SK-N-MC (cell line): ENCODE data around the gene SIL1.

Experiments used
- EZH2 ChIP-seq: fragments of 200-600 bp; sonication (generic); IDR thresholded peaks from one replicate; pipeline ENCODE4 v1.6.1; 2017; ENCODE audit warnings: antibody characterized with exemption
- FOXP2 ChIP-seq: optimal IDR thresholded peaks from 2 replicates; pipeline ENCODE3; 2011; ENCODE audit warnings: mild to moderate bottlenecking, moderate library complexity; ENCODE audit not compliant: insufficient read depth; ENCODE audit errors: extremely low read length, control extremely low read depth
- POLR2AphosphoS5 ChIP-seq: IDR thresholded peaks from 2 replicates; pipeline ENCODE4 v1.6.1; 2012; ENCODE audit warnings: mild to moderate bottlenecking, low read depth, low read length, borderline replicate concordance

GRCh38 chr5:138927544-138927943 is 270.6 kb downstream of the SIL1 start:
- TF ChIP-seq EZH2 (no peak), POLR2AphosphoS5 (no peak), FOXP2 (no peak)
